Fibroblast of lung (primary cell): ENCODE data around the gene MRFAP1L1. TPM values are rescaled to one million over a fixed set of nuclear protein-coding genes. Genes with fewer than 3 reads are reported as not detected.

Experiments
- DNase-seq, 2 donors: peaks; one replicate each; pipeline versions ENCODE4 v3.0.0 to v3.0.0-alpha.2; 2010; ENCODE audit warnings: low read depth in 2 of 2
- H2AFZ ChIP-seq: 2 replicates; pipeline ENCODE4 v1.5.1; 2012; ENCODE audit warnings: low read length, control low read depth, inconsistent platforms
- H3K27ac ChIP-seq: 2 replicates; pipeline ENCODE4 v1.5.1; 2011; ENCODE audit warnings: low read length, control low read depth; ENCODE audit not compliant: insufficient read depth
- H3K27me3 ChIP-seq: 2 replicates; pipeline ENCODE4 v1.5.1; 2011; ENCODE audit warnings: mild to moderate bottlenecking, low read length; ENCODE audit not compliant: control insufficient read depth, insufficient read depth
- H3K36me3 ChIP-seq: 2 replicates; pipeline ENCODE4 v1.5.1; 2011; ENCODE audit warnings: low read length; ENCODE audit not compliant: control insufficient read depth, insufficient read depth
- H3K4me1 ChIP-seq: 2 replicates; pipeline ENCODE4 v1.5.1; 2011; ENCODE audit warnings: low read length; ENCODE audit not compliant: control insufficient read depth, insufficient read depth; ENCODE audit errors: extremely low read depth
- H3K4me2 ChIP-seq: 2 replicates; pipeline ENCODE4 v1.5.1; 2011; ENCODE audit warnings: low read length, control low read depth; ENCODE audit not compliant: insufficient read depth; ENCODE audit errors: extremely low read depth
- H3K4me3 ChIP-seq, 4 experiments: fragments of 200-600 bp in 1 of 4; sonication (generic) in 1 of 4; replicated peaks in 1 of 4; 2 replicates each; pipeline ENCODE4 v1.5.1; 2011 to 2016; ENCODE audit warnings: low read length in 4 of 4, low read depth in 3 of 4, mild to moderate bottlenecking in 3 of 4, control low read depth in 2 of 4, inconsistent platforms in 1 of 4, mixed read lengths in 1 of 4; ENCODE audit not compliant: insufficient read depth in 1 of 4; ENCODE audit errors: control extremely low read depth in 1 of 4
- H3K79me2 ChIP-seq: 2 replicates; pipeline ENCODE4 v1.5.1; 2012; ENCODE audit warnings: mild to moderate bottlenecking, low read length, inconsistent platforms; ENCODE audit not compliant: control insufficient read depth, insufficient read depth
- H3K9ac ChIP-seq: 2 replicates; pipeline ENCODE4 v1.5.1; 2011; ENCODE audit warnings: mild to moderate bottlenecking, low read length, control low read depth; ENCODE audit not compliant: insufficient read depth
- H3K9me3 ChIP-seq: 2 replicates; pipeline ENCODE4 v1.5.1; 2012; ENCODE audit warnings: low read depth, low read length; ENCODE audit not compliant: control insufficient read depth, insufficient read depth
- H4K20me1 ChIP-seq: 2 replicates; pipeline ENCODE4 v1.5.1; 2011; ENCODE audit warnings: low read length; ENCODE audit not compliant: control insufficient read depth, insufficient read depth; ENCODE audit errors: extremely low read depth
- EZH2 ChIP-seq: IDR thresholded peaks from 2 replicates; pipeline ENCODE4 v1.5.1; 2012; ENCODE audit warnings: low read length, control low read depth, mild to moderate bottlenecking; ENCODE audit errors: missing control alignments
- polyA plus RNA-seq, 2 donors: library from polyadenylated mRNA; depleted of rRNA in 1 of 2; stranded (reverse) in 1 of 2; unstranded in 1 of 2; fragments of >200 nt; gene quantifications; 2 replicates each; pipeline ENCODE4 v1.2.1, GENCODE V29; 2011 to 2012; ENCODE audit warnings: missing spikeins in 1 of 2
- total RNA-seq: library from RNA; depleted of rRNA; stranded (reverse); fragments of >200 nt; gene quantifications from 2 replicates; pipeline ENCODE4 v1.2.1, GENCODE V29; 2014
- TF ChIP-seq, protein P1 (sequence below), 2 donors: IDR thresholded peaks in 1 of 2; conservative IDR thresholded peaks in 1 of 2; 1 replicate in 1 of 2; 2 replicates in 1 of 2; pipeline ENCODE4 v1.5.1; 2011 to 2012; ENCODE audit warnings: low read length in 2 of 2, control low read depth in 1 of 2, inconsistent platforms in 1 of 2, low read depth in 1 of 2, mild to moderate bottlenecking in 1 of 2

MRFAP1L1 gene
- total and polyA plus RNA-seq, 2 donors (not counting 1 experiment from before 2014, with no cell fraction given): 41.6 to 77.4 TPM

DNA sequence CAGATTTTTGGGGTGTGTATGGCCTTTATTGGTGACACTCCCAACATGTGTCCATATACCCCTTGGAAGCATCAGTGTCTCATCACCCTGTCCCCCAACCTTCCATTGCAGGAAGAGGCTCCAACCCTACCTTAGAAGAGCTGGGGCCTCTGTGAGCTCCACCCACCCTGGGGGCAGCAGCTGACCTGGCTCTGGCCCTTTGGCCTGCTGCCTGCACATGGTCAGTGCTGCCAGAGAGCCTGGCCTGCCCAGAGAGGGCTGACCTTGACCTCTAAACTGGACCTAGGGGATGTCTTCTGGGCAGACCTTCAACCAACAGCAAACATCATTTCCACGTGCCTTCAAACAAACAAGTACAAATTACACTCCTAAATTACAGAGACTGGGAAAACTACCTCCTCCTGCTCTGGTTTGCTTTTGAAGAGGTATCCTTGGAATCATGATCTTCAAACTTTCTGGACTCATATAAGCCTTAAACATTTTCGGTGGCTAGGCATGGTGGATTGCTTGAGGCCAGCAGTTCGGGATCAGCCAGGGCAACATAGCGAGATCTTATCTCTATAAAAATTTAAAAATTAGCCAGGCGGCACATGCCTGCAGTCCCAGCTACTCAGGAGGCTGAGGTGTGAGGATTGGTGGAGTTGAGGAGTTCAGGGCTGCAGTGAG lies 45.6 kb upstream of the MRFAP1L1 start:
- Histone ChIP-seq H3K27me3 (no peaks in the 10 kb centered on the region), H3K36me3 (no peaks in the 10 kb centered on the region), H3K27ac (no peak overlapping the region), H2AFZ (no peak overlapping the region), H3K9ac (no peak overlapping the region), H3K4me3 (no peak overlapping the region), H3K4me2 (no peak overlapping the region), H3K9me3 (no peaks in the 10 kb centered on the region), H3K79me2 (no peaks in the 10 kb centered on the region), H3K4me1 (no peaks in the 10 kb centered on the region), H4K20me1 (no peaks in the 10 kb centered on the region)
- TF ChIP-seq EZH2: no peak
- TF ChIP-seq, protein P1, sequence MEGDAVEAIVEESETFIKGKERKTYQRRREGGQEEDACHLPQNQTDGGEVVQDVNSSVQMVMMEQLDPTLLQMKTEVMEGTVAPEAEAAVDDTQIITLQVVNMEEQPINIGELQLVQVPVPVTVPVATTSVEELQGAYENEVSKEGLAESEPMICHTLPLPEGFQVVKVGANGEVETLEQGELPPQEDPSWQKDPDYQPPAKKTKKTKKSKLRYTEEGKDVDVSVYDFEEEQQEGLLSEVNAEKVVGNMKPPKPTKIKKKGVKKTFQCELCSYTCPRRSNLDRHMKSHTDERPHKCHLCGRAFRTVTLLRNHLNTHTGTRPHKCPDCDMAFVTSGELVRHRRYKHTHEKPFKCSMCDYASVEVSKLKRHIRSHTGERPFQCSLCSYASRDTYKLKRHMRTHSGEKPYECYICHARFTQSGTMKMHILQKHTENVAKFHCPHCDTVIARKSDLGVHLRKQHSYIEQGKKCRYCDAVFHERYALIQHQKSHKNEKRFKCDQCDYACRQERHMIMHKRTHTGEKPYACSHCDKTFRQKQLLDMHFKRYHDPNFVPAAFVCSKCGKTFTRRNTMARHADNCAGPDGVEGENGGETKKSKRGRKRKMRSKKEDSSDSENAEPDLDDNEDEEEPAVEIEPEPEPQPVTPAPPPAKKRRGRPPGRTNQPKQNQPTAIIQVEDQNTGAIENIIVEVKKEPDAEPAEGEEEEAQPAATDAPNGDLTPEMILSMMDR (conservative IDR thresholded peaks at IDR 0.05 in 1 of 2, IDR thresholded peaks at IDR 0.05 in 1 of 2; ENCODE audit: low read depth in 1 of 2, low read length in 2 of 2): no peak
- DNase-seq: no peak

DNA sequence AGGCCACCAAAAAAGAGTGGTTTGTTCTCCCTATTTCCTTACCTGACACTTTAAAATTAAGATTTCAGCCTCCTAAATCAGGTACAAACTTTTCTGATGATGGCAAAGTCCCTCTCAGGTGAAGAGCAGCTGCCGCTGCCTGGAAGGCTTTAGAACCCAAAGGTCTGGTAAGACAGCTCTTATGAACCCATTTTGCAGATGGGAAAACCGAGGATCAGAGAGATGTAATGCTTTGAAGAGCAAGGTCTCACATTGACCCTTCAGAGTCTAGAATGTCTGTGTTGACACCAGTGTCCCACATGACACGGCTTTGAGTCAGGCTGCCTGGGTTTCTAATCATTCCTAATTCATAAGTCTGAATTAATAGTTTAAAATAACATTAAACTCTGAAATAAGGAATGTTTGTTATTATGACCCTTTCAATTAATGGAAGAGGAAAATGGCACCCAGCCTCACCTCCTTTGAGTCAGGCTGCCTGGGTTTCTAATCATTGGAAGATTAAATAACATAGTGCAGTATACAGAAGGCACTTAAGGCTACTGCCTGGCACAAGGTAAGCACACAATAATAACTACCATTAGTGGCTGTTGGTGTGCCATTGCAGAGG lies 44.9 kb upstream of the MRFAP1L1 start:
- no peaks in the 10 kb centered on the region for H4K20me1 ChIP-seq
- no peaks in the 10 kb centered on the region for H3K79me2 ChIP-seq
- H3K9me3 ChIP-seq: no peaks in the 10 kb centered on the region
- no peak overlapping the region for H3K9ac ChIP-seq
- TF ChIP-seq, protein P1 (conservative IDR thresholded peaks at IDR 0.05 in 1 of 2, IDR thresholded peaks at IDR 0.05 in 1 of 2; ENCODE audit: low read depth in 1 of 2, low read length in 2 of 2): no peak
- no peak for TF ChIP-seq EZH2
- H3K36me3 ChIP-seq: no peaks in the 10 kb centered on the region
- no peak for DNase-seq
- no peak overlapping the region for H3K4me3 ChIP-seq
- H3K4me2 ChIP-seq: no peak overlapping the region
- no peaks in the 10 kb centered on the region for H3K27me3 ChIP-seq
- H2AFZ ChIP-seq: no peak overlapping the region
- H3K4me1 ChIP-seq: peaks cover 2% of the 10 kb centered on the region
- H3K27ac ChIP-seq: no peak overlapping the region

DNA sequence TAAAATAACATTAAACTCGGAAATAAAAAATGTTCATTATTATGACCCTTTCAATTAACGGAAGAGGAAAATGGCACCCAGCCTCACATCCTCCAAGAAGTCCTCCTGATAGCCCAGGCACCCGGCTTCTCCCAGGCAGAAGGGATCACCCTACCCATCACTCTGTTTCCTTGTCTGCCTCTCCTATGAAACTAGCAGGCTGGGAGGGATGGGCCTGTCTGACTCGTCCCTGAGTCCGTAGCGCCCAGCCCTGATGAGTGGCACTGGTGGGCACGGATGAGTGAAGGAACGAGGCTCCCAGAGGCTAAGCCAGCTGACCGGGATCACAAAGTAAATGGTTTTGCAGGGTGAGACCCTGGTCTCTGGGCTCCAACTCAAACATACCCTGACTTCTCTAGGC lies 44.2 kb upstream of the MRFAP1L1 start:
- no peaks in the 10 kb centered on the region for H3K36me3 ChIP-seq
- H3K27me3 ChIP-seq: no peaks in the 10 kb centered on the region
- no peaks in the 10 kb centered on the region for H3K79me2 ChIP-seq
- no peak for TF ChIP-seq EZH2
- TF ChIP-seq, protein P1 (conservative IDR thresholded peaks at IDR 0.05 in 1 of 2, IDR thresholded peaks at IDR 0.05 in 1 of 2; ENCODE audit: low read depth in 1 of 2, low read length in 2 of 2): no peak
- no peak overlapping the region for H3K9ac ChIP-seq
- no peak overlapping the region for H2AFZ ChIP-seq
- no peak for DNase-seq
- peaks cover 8% of the 10 kb centered on the region for H3K4me1 ChIP-seq
- H3K4me2 ChIP-seq: no peak overlapping the region
- H3K4me3 ChIP-seq: no peak overlapping the region
- no peaks in the 10 kb centered on the region for H3K9me3 ChIP-seq
- no peak overlapping the region for H3K27ac ChIP-seq
- H4K20me1 ChIP-seq: no peaks in the 10 kb centered on the region
